Effector memory CD8-positive, alpha-beta T cell (primary cell): ENCODE data around the gene LUZP2.
"Not testable (repeated sequence)": the region's sequence is repeated elsewhere in the genome, so short reads cannot be mapped to it uniquely, and the experiment has no call there.

ENCODE experiments used
- ATAC-seq: fragments of 150-1000 bp; cut with Tn5 transposase; replicated peaks from 2 replicates; pipeline ENCODE4 v1.10.0; 2021; ENCODE audit warnings: mild to moderate bottlenecking, moderate library complexity
- DNase-seq, 3 experiments: peaks; one replicate each; pipeline ENCODE4 v3.0.0; 2021
- H3K27ac Mint-ChIP-seq, 2 donors: one replicate each; pipeline ENCODE4 v1.8.0; 2022; ENCODE audit warnings: mild to moderate bottlenecking in 2 of 2, mixed read lengths in 2 of 2, moderate library complexity in 2 of 2
- H3K27me3 Mint-ChIP-seq, 2 donors: one replicate each; pipeline ENCODE4 v1.8.0; 2022; ENCODE audit warnings: mixed read lengths in 2 of 2
- H3K36me3 Mint-ChIP-seq: one replicate; pipeline ENCODE4 v1.8.0; 2022; ENCODE audit warnings: mild to moderate bottlenecking, moderate library complexity, mixed read lengths; ENCODE audit not compliant: insufficient read depth
- H3K4me1 Mint-ChIP-seq, 2 donors: one replicate each; pipeline ENCODE4 v1.8.0; 2022; ENCODE audit warnings: low read depth in 2 of 2, mixed read lengths in 2 of 2
- H3K4me3 Mint-ChIP-seq, 2 donors: one replicate each; pipeline ENCODE4 v1.8.0; 2022; ENCODE audit warnings: mild to moderate bottlenecking in 2 of 2, mixed read lengths in 2 of 2, moderate library complexity in 2 of 2
- H3K9me3 Mint-ChIP-seq, 2 donors: one replicate each; pipeline ENCODE4 v1.8.0; 2022; ENCODE audit warnings: mixed read lengths in 2 of 2

Gene LUZP2

GRCh38 chr11:24848857-24849256 lies 352.0 kb downstream of the LUZP2 start:
- DNase-seq: no peak
- no peaks in the 10 kb centered on the region for H3K36me3 Mint-ChIP-seq
- ATAC-seq: no peak
- H3K27ac Mint-ChIP-seq: no peak overlapping the region
- H3K9me3 Mint-ChIP-seq: peaks cover 15 to 22% of the 10 kb centered on the region in 2 donors
- no peaks in the 10 kb centered on the region for H3K4me1 Mint-ChIP-seq
- no peak overlapping the region for H3K4me3 Mint-ChIP-seq
- no peaks in the 10 kb centered on the region for H3K27me3 Mint-ChIP-seq

- Mint-ChIP-seq H3K9me3 (peaks cover 16 to 26% of the 10 kb centered on the region in 2 donors), H3K27me3 (no peaks in the 10 kb centered on the region), H3K4me1 (no peaks in the 10 kb centered on the region), H3K27ac (no peak overlapping the region), H3K4me3 (no peak overlapping the region), H3K36me3 (no peaks in the 10 kb centered on the region)
- ATAC-seq (no peak), DNase-seq (no peak)
Measured at GRCh38 chr11:24855951-24856350, 359.1 kb downstream of the LUZP2 start.

DNA sequence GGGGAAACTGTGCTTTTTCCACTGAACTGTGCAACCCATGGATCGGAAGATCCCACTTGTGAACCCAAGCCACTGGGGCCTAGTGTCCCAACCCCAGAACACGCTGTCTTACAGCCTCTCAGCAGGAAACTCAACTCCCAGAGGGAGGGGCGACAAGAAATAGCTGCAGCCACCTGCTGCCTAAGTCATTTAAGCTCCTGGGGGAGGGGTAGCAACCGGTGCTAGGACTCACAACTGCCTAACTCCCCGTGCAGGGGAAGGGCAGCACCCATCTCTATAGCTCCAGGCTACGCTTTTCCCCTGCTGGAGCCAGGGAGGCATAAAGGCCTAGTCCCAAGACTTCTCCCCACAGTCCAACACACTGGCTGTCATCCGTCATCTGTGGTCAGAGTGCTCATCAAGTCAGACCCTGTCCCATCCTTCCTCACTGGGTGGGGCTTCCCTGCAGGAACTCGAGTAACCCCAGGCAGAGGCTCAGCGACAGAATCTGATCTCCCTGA lies 363.0 kb downstream of the LUZP2 start:
- no peak for ATAC-seq
- no peaks in the 10 kb centered on the region for H3K27me3 Mint-ChIP-seq

DNA sequence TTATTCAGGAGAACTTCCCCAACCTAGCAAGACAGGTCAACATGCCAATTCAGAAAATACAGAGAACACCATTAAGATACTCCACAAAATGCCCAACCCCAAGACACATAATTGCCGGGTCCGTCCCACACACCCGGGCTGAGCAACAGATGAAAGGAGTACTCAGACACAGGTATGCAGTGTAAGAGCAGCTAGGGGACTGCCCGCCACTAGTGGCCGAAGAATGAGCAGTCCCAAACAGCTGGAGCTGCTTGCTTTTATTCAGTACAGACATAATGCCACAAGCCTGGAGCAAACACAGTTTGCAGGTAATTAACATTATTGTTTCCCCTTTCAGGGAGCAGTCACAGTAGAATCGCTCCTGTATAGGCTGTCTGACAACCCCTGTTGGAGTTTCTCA lies 364.6 kb downstream of the LUZP2 start:
- ATAC-seq (no peak), DNase-seq (no peak)
- H3K27me3 Mint-ChIP-seq: no peaks in the 10 kb centered on the region
- H3K27ac Mint-ChIP-seq: no peak overlapping the region
- no peaks in the 10 kb centered on the region for H3K4me1 Mint-ChIP-seq
- no peaks in the 10 kb centered on the region for H3K36me3 Mint-ChIP-seq
- H3K9me3 Mint-ChIP-seq: peaks cover 13 to 14% of the 10 kb centered on the region in 2 donors
- H3K4me3 Mint-ChIP-seq: no peak overlapping the region

More for the DNA sequence above, 363.0 kb downstream of the LUZP2 start:
- DNase-seq: no peak
- H3K36me3 Mint-ChIP-seq: no peaks in the 10 kb centered on the region
- H3K4me1 Mint-ChIP-seq: no peaks in the 10 kb centered on the region
- peaks cover 16 to 18% of the 10 kb centered on the region in 2 donors for H3K9me3 Mint-ChIP-seq
- H3K27ac Mint-ChIP-seq: no peak overlapping the region
- H3K4me3 Mint-ChIP-seq: no peak overlapping the region

DNA sequence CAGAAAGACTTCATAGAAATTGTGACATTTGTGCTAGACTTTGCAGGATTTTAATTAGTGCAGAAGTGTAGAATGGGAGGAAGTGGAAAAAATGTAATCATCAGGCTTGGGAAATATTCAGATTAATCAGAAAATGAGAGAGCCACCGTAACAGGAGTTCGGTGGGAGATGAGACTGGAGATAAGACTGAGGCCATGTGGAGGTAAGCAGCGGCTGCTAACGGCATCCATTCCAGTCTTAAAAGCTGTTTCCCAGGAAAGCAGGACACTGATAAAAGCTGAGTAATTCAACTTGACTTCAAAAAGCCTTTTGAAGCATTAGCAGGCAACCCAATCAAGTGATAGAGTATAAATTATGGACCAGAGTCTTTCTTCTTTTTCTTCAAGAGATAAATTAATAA lies 369.9 kb downstream of the LUZP2 start:
- DNase-seq: no peak
- no peak for ATAC-seq
- Mint-ChIP-seq H3K4me3 (no peak overlapping the region), H3K36me3 (peaks cover 3% of the 10 kb centered on the region), H3K9me3 (peaks cover 20 to 26% of the 10 kb centered on the region in 2 donors), H3K27ac (no peak overlapping the region), H3K4me1 (no peaks in the 10 kb centered on the region), H3K27me3 (no peaks in the 10 kb centered on the region)

GRCh38 chr11:24870048-24870447 lies 373.2 kb downstream of the LUZP2 start:
- DNase-seq (no peak), ATAC-seq (no peak)
- Mint-ChIP-seq H3K36me3 (peaks cover 3% of the 10 kb centered on the region), H3K9me3 (peaks cover 20% of the 10 kb centered on the region in 2 donors), H3K4me1 (no peaks in the 10 kb centered on the region), H3K27me3 (no peaks in the 10 kb centered on the region), H3K4me3 (no peak overlapping the region), H3K27ac (no peak overlapping the region)

DNA sequence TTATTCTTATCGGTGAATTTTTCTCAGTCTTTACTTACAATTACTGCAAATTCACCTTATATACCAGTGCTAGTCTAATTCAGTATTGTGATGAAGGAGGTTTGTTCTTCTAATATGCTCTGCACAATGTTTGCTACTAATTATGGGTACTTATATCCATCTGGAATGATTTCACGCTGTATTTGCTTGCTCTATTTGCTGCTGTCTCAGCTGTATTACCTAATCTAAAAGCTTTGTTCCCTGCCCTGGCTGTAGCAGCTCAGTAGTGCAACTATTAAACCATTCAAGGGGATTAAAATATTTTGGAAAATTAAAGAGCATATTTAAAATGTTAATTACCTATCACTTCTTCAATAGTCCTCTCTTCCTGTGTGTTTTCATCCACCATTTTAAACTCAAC lies 375.3 kb downstream of the LUZP2 start:
- no peak for DNase-seq
- peaks cover 18 to 20% of the 10 kb centered on the region in 2 donors for H3K9me3 Mint-ChIP-seq
- peaks cover 3% of the 10 kb centered on the region for H3K36me3 Mint-ChIP-seq
- no peak overlapping the region for H3K27ac Mint-ChIP-seq
- ATAC-seq: no peak
- H3K4me1 Mint-ChIP-seq: no peaks in the 10 kb centered on the region
- no peaks in the 10 kb centered on the region for H3K27me3 Mint-ChIP-seq
- H3K4me3 Mint-ChIP-seq: no peak overlapping the region

- peaks cover 3% of the 10 kb centered on the region for H3K36me3 Mint-ChIP-seq
- H3K4me3 Mint-ChIP-seq: no peak overlapping the region
- no peaks in the 10 kb centered on the region for H3K27me3 Mint-ChIP-seq
- no peak for ATAC-seq
- peaks cover 16 to 19% of the 10 kb centered on the region in 2 donors for H3K9me3 Mint-ChIP-seq
- no peak for DNase-seq
- no peak overlapping the region for H3K27ac Mint-ChIP-seq
- no peaks in the 10 kb centered on the region for H3K4me1 Mint-ChIP-seq
Measured at GRCh38 chr11:24872651-24873311, 375.9 kb downstream of the LUZP2 start.

DNA sequence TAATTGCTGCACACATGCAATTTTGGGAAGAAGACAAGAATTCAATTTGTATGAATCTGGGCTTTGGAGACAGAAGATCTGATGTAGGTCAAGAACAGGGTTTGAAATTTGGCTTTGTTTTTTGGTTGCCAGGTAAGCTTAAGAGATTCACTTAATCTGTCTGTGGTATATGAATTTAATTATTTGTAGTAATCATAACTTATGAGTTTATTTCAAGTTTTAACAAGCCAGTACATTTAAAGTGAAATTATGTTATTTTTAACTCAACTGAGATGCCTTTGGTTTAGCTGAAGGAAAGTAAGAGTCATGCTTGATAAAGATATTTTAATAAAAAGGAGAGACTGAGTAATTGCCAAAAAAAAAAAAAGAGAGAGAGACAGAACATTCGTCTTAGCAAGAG lies 384.1 kb downstream of the LUZP2 start:
- no peak overlapping the region for H3K4me3 Mint-ChIP-seq
- no peak for ATAC-seq
- no peak for DNase-seq
- H3K27ac Mint-ChIP-seq: no peak overlapping the region
- H3K36me3 Mint-ChIP-seq: no peaks in the 10 kb centered on the region
- H3K4me1 Mint-ChIP-seq: no peaks in the 10 kb centered on the region
- peaks cover 11 to 14% of the 10 kb centered on the region in 2 donors for H3K9me3 Mint-ChIP-seq
- no peaks in the 10 kb centered on the region for H3K27me3 Mint-ChIP-seq

GRCh38 chr11:24885580-24886173 lies 388.8 kb downstream of the LUZP2 start:
- ATAC-seq (no peak), DNase-seq (no peak)
- Mint-ChIP-seq H3K27ac (no peak overlapping the region), H3K4me3 (no peak overlapping the region), H3K9me3 (peaks cover 7 to 8% of the 10 kb centered on the region in 2 donors), H3K36me3 (no peaks in the 10 kb centered on the region), H3K4me1 (no peaks in the 10 kb centered on the region), H3K27me3 (no peaks in the 10 kb centered on the region)

- H3K9me3 Mint-ChIP-seq: peaks cover 7 to 8% of the 10 kb centered on the region in 2 donors
- no peak for ATAC-seq
- no peak overlapping the region for H3K4me3 Mint-ChIP-seq
- DNase-seq: no peak
- H3K27me3 Mint-ChIP-seq: no peaks in the 10 kb centered on the region
- no peak overlapping the region for H3K27ac Mint-ChIP-seq
- no peaks in the 10 kb centered on the region for H3K36me3 Mint-ChIP-seq
- no peaks in the 10 kb centered on the region for H3K4me1 Mint-ChIP-seq
Measured at GRCh38 chr11:24886880-24887619, 390.2 kb downstream of the LUZP2 start.

DNA sequence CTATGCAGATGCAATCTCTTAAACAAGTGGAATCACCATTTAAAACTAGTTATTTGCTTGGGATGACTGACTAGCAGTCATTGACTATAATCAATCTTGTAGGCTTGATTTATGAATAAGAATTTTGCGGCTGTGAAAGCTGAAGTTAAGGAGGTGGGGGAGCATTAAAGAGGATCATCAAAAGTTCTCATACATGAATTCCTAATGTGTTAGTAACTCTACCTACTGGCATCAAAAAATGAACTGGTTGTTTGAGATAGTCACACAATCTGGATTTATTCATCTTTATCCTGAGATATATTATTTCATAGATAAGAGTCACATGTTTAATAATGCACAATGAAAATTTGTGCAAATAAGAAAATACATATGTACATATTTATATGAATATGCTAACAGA lies 393.6 kb downstream of the LUZP2 start:
- Mint-ChIP-seq H3K27me3 (no peaks in the 10 kb centered on the region), H3K36me3 (no peaks in the 10 kb centered on the region), H3K4me1 (no peaks in the 10 kb centered on the region), H3K4me3 (no peak overlapping the region), H3K27ac (no peak overlapping the region), H3K9me3 (peaks cover 7 to 10% of the 10 kb centered on the region in 2 donors)
- no peak for ATAC-seq
- no peak for DNase-seq

DNA sequence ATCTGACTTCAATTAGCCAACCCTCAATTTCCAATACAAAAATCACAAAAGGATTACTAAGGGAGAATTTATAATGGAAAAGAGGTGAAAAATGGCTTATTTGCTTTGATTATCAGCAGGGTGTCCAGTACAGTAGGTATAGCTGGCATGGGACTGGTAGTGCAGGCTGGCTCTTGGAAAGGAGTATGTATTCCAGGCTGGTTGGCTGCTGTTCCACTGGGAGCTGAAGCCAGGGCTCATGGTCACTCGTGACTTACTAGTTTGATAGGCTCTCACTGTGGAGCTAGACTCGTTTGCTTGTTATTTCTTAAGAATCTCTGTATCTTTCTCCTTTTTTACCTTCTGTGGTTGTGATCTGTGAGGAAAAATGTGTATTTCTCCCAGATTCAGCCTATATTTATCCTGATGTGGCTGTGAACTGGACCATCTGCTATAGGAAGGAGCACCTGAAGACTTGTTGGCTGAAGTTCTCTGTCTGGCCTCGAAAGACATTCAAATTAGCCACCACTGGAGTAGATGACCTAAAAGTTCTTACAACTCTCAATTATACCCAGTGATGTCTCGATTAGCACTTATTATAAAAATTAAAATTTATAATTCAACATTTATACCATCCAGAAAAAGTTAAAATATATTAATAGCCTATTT lies 395.1 kb downstream of the LUZP2 start:
- H3K4me3 Mint-ChIP-seq, ATAC-seq, H3K27me3 Mint-ChIP-seq, H3K36me3 Mint-ChIP-seq, H3K27ac Mint-ChIP-seq, H3K4me1 Mint-ChIP-seq, DNase-seq, H3K9me3 Mint-ChIP-seq: not testable (repeated sequence)
